ENCODE data around the gene DDX10.

DDX10 gene

DNA sequence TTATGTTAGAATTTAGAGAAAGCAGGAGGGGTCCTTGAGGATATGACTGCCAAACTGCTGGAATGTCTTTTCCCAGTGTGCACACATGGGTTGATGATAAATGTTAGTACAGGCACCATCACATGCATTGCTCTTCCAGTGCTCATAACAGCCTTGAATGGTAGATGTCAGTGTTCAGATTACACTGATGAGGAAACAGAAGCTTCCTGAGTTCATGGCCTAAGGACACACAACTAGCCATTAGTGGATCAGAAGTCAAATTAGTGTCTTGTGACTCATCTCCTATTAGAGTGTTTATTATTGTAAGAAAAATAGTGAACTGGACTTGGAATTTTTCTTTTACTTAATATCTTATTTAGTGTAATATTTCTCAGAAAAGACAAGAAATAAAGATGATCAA is 241.5 kb downstream of the DDX10 start:
- no peak for DNase-seq (ENCODE audit: low read depth, low spot score)

DNA sequence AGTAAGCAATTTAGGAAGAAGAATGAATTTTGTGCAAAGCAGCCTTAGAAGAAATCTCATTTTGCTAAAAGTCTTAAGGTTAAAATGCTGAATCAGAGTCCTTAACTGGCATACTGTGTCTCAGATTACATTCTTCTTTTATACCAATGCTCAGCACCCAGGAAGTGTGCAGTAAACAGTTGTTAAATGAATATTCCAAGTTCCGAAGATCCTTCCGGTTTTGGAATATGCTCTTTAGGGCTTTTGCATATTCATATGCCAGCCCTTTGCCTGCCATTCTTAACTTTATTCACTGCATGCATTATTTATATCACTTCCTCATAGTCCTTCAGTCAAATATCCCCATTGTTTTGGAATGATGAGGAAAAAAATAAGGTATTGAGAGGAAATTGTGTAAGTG is 242.0 kb downstream of the DDX10 start:
- DNase-seq (ENCODE audit: low read depth, low spot score): no peak

DNA sequence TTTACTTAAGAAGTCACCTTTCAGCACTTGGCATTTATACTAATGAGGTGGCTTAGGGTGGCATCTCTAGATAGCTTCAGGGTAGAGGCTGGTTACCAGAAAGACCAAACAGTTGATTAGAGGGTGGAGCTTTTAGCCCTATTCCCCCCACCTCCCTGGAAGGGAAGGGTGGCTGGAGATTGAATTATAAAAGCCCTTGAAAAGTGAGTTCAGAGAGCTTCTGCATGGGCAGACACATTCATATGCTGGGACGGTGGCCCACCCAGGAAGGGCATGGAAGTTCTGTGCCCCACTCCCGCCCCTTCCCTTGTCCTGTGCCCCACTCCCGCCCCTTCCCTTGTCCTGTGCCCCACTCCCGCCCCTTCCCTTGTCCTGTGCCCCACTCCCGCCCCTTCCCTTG is 244.2 kb downstream of the DDX10 start:
- no peak for DNase-seq (ENCODE audit: low read depth, low spot score)

DNA sequence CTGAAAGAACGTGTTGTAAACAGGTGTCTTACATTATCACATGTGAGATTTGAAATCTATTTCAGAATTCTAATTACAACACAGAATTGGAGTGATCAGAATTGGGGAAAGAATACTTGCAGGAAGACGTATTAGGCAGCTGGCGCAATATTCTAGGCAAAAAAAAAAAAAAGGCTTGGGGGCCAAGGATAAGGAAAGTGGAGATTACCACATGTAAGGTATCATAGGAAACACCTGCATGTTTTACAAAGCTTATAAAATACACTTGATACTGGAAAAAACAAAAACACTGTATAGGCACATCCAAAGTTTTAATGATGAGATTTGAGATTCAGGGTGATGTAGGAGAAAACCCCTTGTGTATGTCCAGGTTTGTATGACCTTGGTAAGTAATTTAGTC is 245.1 kb downstream of the DDX10 start:
- no peak for DNase-seq (ENCODE audit: low read depth, low spot score)

DNA sequence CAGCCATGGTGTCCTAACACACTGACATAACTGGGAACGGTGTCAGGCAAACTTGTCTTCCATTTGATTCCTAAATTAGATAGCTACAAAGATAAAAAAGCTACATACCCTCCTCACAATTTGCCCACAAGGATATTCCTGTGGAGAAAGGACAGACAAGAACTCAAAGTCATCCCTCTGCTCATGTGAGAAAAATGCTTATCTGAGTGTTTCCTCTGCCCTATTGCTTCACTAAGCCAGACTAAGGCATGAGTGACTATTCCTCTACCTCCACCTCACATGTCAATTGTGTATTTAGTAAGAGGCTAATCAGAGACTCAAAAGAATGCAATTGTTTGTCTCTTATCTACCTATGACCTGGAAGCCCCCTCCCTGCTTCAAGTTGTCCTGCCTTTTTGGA is 247.7 kb downstream of the DDX10 start:
- no peak for DNase-seq (ENCODE audit: low read depth, low spot score)

DNA sequence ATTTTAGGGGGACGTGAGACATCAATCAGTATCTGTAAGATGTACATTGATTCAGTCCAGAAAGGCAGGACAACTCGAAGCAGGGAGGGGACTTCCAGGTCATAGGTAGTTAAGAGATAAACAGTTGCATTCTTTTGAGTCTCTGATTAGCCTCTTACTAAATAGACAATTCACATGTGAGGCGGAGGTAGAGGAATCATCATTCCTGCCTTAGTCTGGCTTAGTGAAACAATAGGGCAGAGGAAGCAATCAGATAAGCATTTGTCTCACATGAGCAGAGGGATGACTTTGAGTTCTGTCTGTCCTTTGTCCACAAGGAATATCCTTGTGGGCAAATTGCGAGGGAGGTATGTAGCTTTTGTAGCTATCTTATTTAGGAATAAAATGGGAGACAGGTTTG is 248.3 kb downstream of the DDX10 start:
- no peak for DNase-seq (ENCODE audit: low read depth, low spot score)

DNA sequence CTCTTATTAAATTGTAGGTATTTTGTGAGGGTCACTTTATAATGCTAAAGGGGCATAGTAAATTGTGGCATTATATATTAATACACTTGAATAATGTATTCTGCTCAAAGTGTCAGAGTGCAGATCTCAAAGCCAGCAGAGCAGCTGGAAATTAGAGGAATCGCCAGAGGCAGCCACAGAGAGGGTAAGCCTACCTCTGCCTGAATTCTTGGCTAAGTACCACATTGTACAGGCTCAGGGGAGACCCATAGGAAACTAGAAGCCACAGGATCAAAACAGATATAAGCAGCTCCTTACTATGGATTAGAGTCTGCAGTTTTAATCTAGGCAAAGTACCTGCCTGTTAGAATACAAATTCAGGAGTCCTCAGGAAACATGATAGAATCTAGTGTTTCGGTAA is 249.3 kb downstream of the DDX10 start:
- DNase-seq (ENCODE audit: low read depth, low spot score): no peak

DNA sequence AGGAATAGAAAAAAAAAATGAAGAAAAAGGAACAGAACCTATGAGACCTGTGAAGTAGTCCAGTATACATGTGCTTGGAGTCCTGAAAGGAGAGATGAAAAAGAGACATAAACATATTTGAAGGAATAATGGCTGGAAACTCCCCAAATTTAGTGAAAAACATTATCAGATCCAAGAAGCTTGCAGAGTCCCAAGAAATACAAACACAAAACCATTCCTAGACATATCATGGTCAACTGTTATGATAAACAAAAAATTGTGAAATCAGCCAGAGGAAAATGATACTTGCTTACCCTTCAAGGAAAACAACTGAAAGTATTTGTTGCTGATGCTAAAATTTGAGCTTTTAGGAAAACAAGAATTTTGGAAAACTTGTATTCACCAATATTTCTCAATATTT is 250.1 kb downstream of the DDX10 start:
- DNase-seq (ENCODE audit: low read depth, low spot score): no peak

DNA sequence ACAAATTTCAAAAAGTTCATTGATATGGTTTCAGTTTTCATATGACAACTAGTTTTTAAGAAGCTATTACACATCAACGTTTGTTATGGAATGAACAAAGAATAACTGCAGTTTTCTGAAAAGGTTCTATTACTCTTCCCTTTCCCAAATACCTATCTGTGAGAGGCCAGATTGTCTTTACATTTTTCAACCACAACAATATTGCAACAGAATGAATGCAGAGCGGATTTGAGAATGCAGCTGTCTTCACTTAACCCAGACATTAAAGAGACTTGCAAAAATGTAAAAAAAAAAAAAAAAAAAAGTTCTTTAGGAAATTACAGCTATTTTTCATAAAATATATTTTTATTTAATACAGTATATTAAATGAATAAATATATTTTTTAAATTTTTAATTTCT is 250.8 kb downstream of the DDX10 start:
- no peak for DNase-seq (ENCODE audit: low read depth, low spot score)

DNA sequence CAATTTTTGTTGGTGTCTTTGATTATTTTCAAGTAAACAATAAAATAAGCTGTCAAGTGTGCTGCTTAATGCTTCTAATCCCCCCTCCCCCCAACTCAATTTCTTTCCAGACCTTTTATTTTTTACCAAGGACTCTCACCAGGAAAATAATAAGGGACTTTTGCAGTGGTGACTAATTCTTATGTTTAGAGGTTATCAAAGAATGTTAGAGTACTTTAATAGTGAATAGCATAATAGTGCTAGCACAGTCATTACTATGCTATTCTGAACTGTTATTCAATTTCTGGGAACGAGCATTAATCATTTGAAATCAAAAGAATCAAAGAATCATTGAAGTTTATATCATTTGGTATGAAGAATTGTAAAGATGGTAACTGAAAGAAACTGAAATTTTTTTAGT is 251.4 kb downstream of the DDX10 start:
- no peak for DNase-seq (ENCODE audit: low read depth, low spot score)

DNA sequence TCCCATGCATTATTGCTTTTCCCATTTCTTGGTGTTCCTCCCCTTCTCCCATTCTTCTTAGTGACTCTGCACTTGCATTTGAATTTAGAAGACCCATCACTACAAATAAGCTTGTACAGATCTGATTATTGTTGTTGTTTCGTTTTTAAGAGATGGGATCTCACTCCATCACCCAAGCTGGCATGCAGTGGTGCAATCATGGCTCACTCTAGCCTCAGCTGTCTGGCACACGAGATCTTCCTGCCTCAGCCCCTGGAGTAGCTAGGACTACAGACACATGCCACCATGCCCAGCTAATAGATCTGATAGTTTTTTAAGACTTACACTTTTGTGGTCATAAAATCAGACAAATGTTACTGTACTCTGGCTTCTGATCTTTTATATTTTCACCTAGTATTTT is 252.1 kb downstream of the DDX10 start:
- no peak for DNase-seq (ENCODE audit: low read depth, low spot score)

DNA sequence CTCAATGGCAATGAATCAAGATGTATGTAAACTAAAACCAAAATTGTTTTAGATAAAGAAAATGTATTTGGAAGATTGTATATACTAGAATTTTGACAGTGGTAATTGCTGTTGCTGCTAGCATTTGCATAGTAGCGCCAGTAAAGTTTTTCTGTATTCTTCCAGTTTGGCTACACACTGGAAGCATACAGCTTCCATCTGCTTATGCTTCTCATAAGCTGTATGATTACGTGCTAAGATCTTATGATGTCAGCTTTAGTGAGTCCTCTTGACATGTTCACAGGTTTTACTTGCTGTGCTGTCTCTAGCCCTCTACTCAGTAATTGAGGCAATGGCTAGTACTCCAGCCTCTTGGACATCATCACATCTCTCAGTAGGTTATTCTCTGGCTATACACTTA is 256.3 kb downstream of the DDX10 start:
- DNase-seq (ENCODE audit: low read depth, low spot score): no peak

DNA sequence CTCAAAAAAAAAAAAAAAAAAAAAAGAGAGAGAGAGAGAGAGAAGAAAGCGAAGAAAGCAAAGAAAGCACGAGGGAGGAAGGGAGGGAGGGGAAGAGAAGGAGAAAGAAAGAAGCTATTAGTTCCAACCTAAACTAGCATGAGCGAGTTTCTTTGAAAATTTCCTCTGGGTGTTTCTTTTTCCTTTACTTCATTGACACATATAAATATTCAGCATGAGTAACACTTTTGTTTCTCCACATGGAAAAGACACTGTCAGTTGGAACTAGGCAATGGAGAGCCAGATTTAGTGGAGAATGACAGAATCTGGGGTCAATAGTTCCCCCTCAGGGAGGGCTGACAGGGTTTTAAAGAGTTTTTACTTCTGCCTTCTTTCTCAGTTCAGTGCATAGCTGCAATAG is 257.4 kb downstream of the DDX10 start:
- DNase-seq (ENCODE audit: low read depth, low spot score): no peak

DNA sequence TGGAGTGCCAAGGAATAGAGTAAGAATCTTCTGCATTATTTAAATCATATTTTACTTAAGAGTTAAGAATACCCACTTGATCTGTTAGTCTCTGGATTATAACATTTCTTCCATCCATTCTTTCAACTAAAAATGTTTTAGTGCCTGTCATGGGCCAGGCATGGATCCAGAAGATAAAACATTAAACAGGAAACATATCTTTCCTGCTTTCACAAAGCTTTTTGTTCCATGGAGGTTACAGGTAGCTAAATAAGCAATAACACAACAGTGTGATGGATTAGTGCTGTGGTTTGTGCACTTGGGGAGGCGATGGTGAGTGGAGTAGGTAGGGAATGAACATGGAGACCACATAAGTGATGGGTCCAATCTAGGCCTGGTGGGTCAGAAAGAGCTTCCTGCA is 258.5 kb downstream of the DDX10 start:
- no peak for DNase-seq (ENCODE audit: low read depth, low spot score)

DNA sequence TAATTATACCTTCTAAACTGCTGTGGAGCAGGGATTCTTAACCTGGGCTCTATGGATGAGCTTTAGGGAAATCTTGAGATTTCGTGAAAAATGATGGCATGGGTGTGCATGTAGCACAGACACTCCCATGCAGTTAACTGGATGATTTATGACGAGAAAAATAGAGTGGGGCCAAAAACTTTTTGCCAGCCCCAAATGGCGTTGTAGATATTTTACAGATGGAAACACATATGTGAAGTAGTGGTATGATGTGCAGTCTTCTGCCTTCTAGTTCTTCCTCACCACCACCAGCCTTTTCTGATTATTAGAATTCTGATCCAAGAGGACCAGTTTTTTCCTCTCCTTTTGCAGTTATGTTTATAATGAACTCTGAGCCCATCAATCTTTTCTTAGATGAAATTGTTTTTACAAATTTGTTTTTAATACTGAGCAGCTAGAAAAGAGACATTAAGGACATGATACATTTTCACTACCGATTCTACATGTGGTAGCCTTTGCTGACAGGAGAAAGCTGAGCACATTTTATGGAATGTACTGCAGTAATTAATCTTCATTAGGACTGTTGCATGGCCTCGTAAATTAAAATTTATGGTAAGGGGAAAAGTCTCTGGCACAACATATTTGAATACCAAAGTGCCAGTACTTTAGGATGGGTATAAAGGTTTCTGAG is 261.4 kb downstream of the DDX10 start:
- DNase-seq (ENCODE audit: low read depth, low spot score): no peak

DNA sequence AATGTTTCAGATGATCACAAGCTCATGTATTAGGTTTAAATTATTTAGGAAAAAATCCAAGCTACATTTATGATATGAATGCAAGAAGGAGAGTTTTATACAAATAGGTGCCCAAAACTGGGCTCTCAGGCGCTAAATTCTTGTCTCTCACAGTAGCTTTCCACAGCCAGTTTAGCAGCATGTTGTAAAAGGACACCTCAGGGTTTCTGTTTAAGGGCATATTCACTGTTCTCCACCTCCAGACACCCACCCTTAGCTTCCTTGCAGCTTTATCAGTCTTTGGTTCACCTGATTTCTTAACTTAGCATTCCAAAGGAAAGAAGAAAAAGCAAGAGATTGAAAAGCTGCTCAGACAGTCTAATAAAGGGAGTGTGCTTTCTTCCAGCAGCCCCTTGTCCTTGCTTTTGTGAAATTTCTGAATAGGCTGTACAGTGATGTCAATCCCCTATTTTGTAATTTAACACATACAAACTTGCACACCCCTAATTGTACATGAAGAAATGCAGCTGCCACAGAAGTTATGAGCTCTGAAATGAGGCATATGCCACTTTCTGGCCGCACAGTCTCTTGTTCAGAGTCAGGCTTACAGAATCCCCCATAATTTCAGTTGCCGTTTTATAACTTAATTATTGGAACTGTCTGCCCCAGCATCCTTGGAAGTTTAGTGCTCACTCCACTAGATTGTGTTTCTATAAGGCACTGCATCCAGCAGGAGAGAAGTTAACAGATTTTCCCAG is 262.1 kb downstream of the DDX10 start:
- no peak for DNase-seq (ENCODE audit: low read depth, low spot score)

DNA sequence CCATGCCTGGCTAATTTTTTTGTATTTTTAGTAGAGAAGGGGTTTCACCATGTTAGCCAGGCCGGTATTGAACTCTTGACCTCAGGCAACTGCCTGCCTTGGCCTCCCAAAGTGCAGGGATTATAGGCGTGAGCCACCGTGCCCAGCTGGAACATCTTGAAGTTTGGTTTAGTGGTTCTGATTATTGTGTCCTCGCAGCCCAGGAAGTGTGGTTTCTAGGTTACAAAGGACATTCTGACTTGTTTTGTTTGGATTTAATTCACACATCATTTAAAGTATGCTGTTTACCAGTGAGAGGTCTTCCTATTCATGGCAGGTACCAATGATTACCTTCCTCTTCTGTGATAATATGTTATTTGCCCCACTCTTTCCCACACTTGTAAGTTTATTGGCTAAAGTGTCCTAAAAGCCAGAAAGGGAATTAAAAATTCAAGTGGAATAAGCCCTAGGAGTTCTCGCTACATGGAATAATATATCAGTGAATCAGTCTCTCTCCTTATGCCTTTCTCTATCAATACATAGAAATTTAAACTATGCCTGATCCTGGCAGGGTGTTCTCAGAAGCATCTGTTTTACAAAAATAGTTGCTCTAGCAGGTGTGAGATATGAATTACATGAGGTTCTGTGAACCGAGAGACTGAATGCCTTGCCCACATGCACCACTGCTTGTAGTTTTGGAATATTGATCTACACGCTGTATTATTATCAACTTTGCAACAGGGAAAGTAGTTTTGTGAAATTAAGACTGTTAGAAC is 263.1 kb downstream of the DDX10 start:
- no peak for DNase-seq (ENCODE audit: low read depth, low spot score)

DNA sequence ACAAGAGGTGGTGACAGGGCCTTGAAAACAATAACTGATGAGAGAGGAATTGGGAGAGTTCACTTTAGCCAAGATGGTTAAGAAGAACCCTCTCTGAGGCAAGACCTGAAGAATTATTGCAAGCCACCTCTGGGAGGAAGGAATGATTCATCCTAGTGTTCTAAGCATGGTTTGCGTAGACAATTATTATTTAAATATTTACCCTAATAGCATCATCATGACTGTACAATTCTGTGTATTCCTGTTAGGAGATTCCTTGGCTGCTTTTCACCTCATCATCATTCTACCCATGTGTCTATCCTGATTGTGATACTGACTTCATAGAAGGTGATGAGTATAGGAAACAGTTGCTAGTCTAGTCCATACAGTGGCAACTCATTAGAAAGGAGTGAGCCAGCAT is 264.4 kb downstream of the DDX10 start:
- DNase-seq (ENCODE audit: low read depth, low spot score): peak; percentile 40

DNA sequence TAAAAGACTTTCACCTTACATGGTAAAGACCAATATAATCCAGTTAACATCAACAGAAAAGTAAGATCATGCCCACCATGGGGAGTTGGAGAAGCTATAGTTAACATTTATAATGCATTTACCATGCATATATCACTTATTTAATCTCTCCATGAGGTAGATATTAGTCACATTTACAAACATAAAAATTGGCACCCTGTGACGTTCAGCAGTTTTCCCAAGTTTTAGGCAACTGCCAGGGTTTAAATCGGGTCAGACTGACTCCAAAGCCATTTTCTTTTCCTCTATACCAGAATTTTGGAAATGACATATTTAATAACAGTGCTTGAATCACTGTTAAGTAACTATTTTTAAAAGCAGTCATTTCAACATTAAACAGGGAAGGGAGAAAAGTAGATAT is 266.3 kb downstream of the DDX10 start:
- DNase-seq (ENCODE audit: low read depth, low spot score): no peak

DNA sequence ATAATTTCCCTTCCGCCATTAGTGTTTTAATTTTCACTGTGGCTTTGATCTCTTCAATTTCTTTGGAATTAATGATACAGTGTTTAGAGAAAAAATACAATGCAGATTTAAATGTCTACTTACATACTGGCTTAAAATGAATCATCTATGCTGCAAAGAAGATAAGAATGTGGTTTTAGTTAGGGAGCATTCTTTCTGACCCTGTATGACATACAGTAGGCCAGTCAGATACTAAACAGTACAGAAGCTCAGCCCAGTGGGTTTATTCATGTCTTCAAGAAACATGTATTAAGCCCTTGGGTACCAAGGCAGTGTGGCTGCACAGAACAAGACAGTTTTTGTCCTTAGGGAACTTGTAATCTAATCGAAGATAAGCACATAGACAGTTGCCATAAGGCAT is 268.8 kb downstream of the DDX10 start:
- DNase-seq (ENCODE audit: low read depth, low spot score): no peak

DNA sequence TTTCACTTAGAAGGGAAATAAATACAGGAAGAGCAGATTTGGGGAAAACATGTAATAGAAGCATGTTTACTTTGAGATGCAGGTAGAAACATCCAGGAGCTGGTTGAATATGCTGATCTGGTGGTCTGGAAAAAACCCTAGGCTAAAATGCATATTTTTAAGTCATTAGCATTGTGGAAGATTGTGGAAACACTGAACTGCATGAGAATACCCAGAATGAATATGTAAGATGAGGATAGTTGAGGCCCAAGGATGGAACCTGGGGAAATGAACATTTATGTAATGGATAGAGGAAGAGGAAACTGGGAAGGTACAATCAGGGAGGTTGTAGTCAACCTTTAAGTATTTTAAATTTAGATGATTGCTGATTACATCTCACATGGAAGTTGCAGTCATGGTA is 269.4 kb downstream of the DDX10 start:
- no peak for DNase-seq (ENCODE audit: low read depth, low spot score)

DNA sequence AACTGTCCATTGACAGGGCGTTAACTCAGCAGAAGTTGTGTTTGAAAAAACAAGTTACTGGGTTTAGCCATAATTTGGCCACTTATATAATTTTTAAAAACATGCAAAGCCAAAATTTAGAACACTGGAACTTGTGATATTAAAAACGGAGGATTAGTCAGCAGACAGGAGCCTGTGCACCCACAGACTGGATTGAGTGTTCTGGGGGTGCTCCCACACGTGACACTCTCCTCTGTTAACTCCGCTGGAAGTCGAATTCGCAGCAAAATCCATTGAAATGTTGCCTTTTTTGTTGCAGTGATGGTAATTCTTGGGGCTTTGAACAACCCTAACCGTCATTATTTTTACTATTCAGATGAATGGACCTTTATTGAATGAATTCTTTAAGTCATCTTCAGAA is 269.8 kb downstream of the DDX10 start:
- DNase-seq (ENCODE audit: low read depth, low spot score): no peak

DNA sequence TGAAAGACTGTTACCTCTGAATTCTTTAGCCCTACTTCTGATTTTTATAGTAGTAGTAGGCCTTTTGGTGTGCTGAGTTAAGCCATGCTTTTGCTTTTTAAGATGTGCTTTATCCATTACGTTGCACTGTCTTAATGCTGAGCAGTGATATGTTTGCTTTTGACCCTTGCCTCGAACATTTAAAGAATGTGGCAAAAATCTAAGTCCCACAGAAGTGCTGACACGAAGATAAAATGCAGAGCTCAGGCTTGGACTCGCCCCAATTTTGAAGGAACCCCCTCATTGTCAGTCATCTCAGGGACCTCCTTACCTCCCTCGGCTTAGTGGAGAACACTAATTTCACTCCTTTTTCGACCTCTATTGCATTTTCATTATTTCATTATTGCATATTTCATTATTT is 272.9 kb downstream of the DDX10 start:
- DNase-seq (ENCODE audit: low read depth, low spot score): no peak

All from brain pericyte (primary cell).